BJ (cell line): ENCODE measurements around the gene ENPP7. TPM values are rescaled to one million over a fixed set of nuclear protein-coding genes. Genes with fewer than 3 reads are reported as not detected.
"Not testable (repeated sequence)": the region's sequence is repeated elsewhere in the genome, so short reads cannot be mapped to it uniquely, and the experiment has no call there.

Source experiments
- CTCF ChIA-PET: fragments of 350-600 bp; formaldehyde crosslinking; extraction: SDS; loops from one replicate; lab custom pipeline; 2021; ENCODE audit warnings: antibody characterized with exemption, inconsistent platforms; lab: Yijun Ruan, JAX
- POLR2A ChIA-PET: fragments of 300-600 bp; sonication (Branson Sonifier 250); formaldehyde crosslinking; extraction: SDS; loops from one replicate; lab custom pipeline; 2021; ENCODE audit warnings: antibody characterized with exemption; lab: Charles Lee
- DNase-seq: peaks from one replicate; pipeline ENCODE4 v3.0.0-alpha.2; 2011; ENCODE audit warnings: low read depth
- H3K27me3 ChIP-seq: 2 replicates; pipeline ENCODE4 v1.6.0; 2011; ENCODE audit warnings: low read length; ENCODE audit not compliant: control insufficient read depth, insufficient read depth
- H3K36me3 ChIP-seq: 2 replicates; pipeline ENCODE4 v1.5.1; 2011; ENCODE audit warnings: low read length; ENCODE audit not compliant: control insufficient read depth, insufficient read depth
- H3K4me3 ChIP-seq: 2 replicates; pipeline ENCODE4 v1.5.1; 2011; ENCODE audit warnings: low read depth, mild to moderate bottlenecking, control low read depth, low read length
- CTCF ChIP-seq: IDR thresholded peaks from 2 replicates; pipeline ENCODE4 v1.5.1; 2011; ENCODE audit warnings: low read depth, mild to moderate bottlenecking, control low read depth, inconsistent platforms, low read length, moderate library complexity; ENCODE audit not compliant: insufficient read depth
- polyA plus RNA-seq: library from polyadenylated mRNA; depleted of rRNA; stranded (reverse); fragments of >200 nt; gene quantifications from 2 replicates; pipeline ENCODE4 v1.2.3, GENCODE V29; 2011

Gene ENPP7
- polyA plus RNA-seq, 1 experiment: not detected

GRCh38 chr17:79765708-79766107, 35.0 kb downstream of the ENPP7 start:
- DNase-seq: no peak
- no peak for TF ChIP-seq CTCF
- ChIA-PET CTCF (interaction anchor here (0.6 to 1.1 kb wide), 2 partner anchors 24 to 199 kb away, joined by 3 read pairs; no protein-coding TSS in a partner anchor), POLR2A (interaction anchor here (0.6 kb wide), 1 partner anchor 934 kb away, joined by 3 read pairs; no protein-coding TSS in a partner anchor)
- H3K36me3 ChIP-seq: no peaks in the 10 kb centered on the region
- no peaks in the 10 kb centered on the region; the same call in 1 of the 2 replicates for H3K27me3 ChIP-seq
- H3K4me3 ChIP-seq: no peak overlapping the region

GRCh38 chr17:79769570-79770506, 39.1 kb downstream of the ENPP7 start:
- ChIA-PET POLR2A (no interaction called here), CTCF (no interaction called here)
- no peak overlapping the region for H3K4me3 ChIP-seq
- no peak for DNase-seq
- TF ChIP-seq CTCF: no peak
- H3K36me3 ChIP-seq: no peaks in the 10 kb centered on the region
- peaks cover 14% of the 10 kb centered on the region for H3K27me3 ChIP-seq

- Histone ChIP-seq H3K36me3 (no peaks in the 10 kb centered on the region), H3K27me3 (peaks cover 18% of the 10 kb centered on the region), H3K4me3 (no peak overlapping the region)
- POLR2A ChIA-PET: no interaction called here
- CTCF ChIA-PET: interaction anchor here (2.4 kb wide), 1 partner anchor 30 kb away, joined by 10 read pairs; no protein-coding TSS in a partner anchor
- TF ChIP-seq CTCF: no peak
- no peak for DNase-seq
These were observed 40.5 kb downstream of the ENPP7 start for GRCh38 chr17:79771276-79771675.

GRCh38 chr17:79772726-79773125, 42.0 kb downstream of the ENPP7 start:
- H3K36me3 ChIP-seq, DNase-seq, H3K4me3 ChIP-seq, POLR2A ChIA-PET: not testable (repeated sequence)
- CTCF ChIA-PET: interaction anchor here (2.4 kb wide), 1 partner anchor 31 kb away, joined by 10 read pairs; no protein-coding TSS in a partner anchor
- peaks cover 28% of the 10 kb centered on the region for H3K27me3 ChIP-seq

- ChIA-PET CTCF (interaction anchor here (1.0 to 1.7 kb wide), 4 partner anchors 8 to 66 kb away, joined by 3 to 9 read pairs (median 4); no protein-coding TSS in a partner anchor), POLR2A (no interaction called here)
- no peak for DNase-seq
- TF ChIP-seq CTCF: no peak
- Histone ChIP-seq H3K27me3 (peaks cover 28% of the 10 kb centered on the region), H3K36me3 (no peaks in the 10 kb centered on the region), H3K4me3 (no peak overlapping the region)
These were observed 43.8 kb downstream of the ENPP7 start for GRCh38 chr17:79774561-79774975.
